ENCODE data around the gene PRTN3.
"Not testable (repeated sequence)": the region's sequence is repeated elsewhere in the genome, so short reads cannot be mapped to it uniquely, and the experiment has no call there.

PRTN3 gene

DNA sequence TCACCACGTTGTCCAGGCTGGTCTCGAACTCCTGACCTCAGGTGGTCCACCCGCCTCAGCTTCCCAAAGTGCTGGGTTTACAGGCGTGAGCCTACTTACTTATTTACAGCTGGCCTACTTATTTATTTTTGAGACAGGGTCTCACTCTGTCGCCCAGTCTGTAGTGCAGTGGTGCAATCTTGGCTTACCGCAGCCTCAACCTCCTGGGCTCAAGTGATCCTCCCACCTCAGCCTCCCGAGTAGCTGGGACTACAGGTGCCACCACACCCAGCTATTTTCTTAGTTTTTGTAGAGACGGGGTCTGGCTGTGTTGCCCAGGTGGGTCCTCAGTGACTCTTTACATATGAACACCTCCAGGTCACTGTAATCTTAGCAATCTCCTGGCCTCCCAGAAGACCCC is 8.4 kb downstream of the PRTN3 start:
- not testable (repeated sequence) for DNase-seq

DNA sequence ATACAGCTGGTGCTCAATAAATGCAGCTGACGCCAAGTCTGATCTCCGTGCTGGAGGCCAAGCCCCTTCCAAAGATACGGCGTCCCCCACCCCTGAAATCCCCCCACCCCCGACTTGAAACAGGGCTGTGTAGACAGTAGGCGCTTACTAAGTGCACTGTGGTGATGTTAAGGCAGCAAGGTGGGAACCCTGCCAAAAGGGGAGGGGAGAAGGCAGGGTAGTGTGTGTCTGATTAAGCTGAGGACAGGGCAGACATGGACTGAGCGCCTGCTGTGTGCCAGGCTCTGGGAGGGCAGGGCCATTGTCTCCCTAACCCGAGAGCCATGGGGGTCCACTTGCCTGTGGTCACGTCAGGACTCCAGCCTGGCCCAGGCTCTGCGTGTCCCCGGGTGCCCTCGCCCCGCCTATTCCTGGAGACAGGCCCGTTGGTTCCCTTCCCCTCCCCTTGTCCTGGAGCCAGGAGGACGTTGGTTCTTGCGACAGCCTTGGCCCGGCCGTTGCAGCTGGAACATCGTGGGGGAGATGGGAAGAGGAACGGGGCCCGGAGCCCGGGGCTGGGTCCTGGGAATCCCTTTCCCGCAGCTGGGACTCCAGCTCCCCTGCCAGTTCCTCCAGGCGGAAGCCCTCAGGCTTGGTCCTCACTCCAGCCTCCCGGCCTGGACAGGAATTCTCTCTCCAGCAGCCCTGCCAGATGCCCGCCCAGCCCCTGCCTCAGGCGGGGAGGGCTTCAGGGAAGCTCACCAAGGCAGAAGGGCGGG is 9.6 kb downstream of the PRTN3 start:
- no peak for DNase-seq

DNA sequence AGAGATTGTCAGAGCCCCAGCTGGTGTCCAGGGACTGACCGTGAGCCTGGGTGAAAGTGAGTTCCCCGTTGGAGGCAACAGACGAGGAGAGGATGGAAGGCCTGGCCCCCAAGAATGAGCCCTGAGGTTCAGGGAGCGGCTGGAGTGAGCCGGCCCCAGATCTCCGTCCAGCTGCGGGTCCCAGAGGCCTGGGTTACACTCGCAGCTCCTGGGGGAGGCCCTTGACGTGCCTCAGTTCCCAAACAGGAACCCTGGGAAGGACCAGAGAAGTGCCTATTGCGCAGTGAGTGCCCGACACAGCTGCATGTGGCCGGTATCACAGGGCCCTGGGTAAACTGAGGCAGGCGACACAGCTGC is 10.2 kb downstream of the PRTN3 start:
- DNase-seq, result no peak

DNA sequence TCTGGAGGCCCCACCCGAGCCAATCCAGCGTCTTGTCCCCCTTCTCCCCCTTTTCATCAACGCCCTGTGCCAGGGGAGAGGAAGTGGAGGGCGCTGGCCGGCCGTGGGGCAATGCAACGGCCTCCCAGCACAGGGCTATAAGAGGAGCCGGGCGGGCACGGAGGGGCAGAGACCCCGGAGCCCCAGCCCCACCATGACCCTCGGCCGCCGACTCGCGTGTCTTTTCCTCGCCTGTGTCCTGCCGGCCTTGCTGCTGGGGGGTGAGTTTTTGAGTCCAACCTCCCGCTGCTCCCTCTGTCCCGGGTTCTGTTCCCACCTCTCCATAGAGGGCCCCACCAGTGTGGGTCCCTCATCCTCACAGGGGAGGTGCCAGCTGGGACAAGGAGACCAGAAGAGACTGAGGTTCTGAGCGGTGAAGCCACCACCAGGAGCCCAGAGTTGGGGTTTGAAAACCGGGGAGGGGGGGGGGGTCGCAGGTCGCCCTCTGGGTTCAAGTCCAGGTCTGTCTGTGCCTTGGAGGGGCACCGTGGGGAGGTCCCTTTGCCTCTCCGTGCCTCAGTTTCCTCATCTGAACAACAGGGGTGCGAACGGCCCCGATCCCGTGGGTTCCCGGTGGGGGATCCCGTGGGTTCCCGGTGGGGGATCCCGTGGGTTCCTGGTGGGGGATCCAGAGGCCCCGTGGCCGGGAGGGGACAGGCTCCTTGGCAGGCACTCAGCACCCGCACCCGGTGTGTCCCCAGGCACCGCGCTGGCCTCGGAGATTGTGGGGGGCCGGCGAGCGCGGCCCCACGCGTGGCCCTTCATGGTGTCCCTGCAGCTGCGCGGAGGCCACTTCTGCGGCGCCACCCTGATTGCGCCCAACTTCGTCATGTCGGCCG is 11.6 kb downstream of the PRTN3 start, which contains the start of gene ELANE:
ELANE (plus strand) TSS at position 168 of the 878 bp plus-strand sequence; CDS start at position 194, 26 bp downstream.
- no peak for DNase-seq

DNA sequence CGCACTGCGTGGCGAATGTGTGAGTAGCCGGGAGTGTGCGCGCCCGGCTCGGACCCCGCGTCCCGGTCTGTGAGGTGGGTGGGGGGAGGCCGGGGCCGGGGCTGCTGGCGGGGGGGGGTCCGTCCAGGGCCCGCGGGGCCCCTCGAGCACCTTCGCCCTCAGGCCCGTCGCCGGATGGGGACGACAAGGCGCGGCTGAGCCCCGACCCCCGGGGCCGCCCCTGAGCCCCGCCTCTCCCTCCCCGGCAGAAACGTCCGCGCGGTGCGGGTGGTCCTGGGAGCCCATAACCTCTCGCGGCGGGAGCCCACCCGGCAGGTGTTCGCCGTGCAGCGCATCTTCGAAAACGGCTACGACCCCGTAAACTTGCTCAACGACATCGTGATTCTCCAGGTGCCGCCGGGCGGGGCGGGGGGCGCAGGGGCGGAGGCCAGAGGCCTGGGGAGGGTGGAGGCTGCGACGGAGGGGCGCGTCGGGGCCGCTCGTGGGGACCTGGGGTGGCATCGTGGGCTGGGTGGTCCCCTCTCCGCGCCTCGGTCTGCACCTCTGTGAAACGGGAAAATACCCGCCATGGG is 12.3 kb downstream of the PRTN3 start:
- DNase-seq, result no peak

DNA sequence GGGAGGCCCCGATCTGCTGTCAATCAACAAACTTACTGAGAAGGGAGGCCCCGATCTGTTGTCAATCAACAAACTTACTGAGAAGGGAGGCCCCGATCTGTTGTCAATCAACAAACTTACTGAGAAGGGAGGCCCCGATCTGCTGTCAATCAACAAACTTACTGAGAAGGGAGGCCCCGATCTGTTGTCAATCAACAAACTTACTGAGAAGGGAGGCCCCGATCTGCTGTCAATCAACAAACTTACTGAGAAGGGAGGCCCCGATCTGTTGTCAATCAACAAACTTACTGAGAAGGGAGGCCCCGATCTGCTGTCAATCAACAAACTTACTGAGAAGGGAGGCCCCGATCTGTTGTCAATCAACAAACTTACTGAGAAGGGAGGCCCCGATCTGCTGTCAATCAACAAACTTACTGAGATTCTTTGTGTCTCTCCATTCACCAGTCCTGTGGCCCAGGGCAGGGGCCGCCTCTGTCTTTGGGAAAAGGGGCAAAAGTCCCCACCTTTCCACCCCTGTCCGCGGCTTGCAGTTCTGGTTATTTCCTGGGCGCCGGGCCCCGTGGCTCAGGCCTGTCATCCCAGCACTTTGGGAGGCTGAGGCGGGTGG is 12.9 kb downstream of the PRTN3 start:
- not testable (repeated sequence) for DNase-seq

DNA sequence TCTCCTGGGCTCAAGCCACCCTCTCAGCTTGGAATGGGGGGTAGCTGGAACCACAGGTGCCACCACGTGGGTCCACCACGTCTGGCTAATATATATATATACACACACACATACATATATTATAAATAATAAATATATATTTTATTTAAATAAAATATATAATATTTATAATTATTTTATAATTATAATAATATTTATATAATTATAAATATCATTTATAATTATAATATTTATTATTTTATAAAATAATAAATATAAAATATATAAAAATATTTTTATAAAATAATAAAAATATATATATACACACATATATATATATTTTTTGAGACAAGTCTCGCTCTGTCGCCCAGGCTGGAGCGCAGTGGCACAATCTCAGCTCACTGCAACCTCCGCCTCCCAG is 13.8 kb downstream of the PRTN3 start:
- DNase-seq, result no peak

DNA sequence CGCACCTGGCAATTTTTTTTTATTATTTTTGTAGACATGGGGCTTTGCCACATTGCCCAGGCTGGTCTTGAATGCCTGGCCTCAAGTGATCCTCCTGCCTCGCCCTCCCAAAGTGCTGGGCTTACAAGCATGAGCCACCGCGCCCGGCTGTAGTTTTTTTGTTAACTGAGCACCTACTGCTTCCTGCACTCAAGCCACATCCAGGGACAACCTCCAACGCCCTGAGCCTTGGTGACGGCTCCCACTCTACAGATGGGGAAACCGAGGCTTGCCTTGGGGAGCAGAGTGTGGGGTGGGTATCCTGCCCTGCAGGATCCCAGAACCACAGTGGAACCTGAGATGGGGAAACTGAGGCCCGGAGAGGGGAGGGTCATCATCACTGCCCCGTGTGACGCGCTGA is 14.3 kb downstream of the PRTN3 start:
- no peak for DNase-seq

DNA sequence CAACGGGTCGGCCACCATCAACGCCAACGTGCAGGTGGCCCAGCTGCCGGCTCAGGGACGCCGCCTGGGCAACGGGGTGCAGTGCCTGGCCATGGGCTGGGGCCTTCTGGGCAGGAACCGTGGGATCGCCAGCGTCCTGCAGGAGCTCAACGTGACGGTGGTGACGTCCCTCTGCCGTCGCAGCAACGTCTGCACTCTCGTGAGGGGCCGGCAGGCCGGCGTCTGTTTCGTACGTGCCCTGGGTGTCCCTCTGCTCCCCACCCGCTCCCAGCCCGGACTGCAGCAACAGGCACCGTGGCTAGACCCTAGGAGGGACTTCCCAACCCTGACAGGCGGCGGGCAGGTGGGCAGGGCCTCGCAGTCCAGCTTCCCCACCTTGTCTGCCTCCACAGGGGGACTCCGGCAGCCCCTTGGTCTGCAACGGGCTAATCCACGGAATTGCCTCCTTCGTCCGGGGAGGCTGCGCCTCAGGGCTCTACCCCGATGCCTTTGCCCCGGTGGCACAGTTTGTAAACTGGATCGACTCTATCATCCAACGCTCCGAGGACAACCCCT is 14.8 kb downstream of the PRTN3 start:
- no peak for DNase-seq

DNA sequence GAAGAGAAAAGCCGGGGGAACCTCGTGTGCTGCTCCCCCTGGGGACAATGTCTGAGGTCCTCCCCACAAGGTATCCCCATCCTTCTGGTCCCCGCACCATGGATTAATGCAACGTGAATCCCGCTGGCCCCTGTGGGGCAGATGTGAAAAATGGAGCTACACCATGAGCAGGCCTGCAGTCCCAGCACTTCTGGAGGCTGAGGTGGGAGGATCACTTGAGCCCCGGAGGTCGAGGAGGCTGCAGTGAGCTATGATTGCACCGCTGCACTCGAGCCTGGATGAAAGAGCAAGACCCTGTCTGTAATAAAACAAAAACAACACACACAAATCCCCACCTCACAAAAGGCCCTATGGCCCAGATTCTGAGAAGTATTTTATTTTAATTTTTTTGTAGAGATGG is 17.5 kb downstream of the PRTN3 start:
- DNase-seq, result no peak

DNA sequence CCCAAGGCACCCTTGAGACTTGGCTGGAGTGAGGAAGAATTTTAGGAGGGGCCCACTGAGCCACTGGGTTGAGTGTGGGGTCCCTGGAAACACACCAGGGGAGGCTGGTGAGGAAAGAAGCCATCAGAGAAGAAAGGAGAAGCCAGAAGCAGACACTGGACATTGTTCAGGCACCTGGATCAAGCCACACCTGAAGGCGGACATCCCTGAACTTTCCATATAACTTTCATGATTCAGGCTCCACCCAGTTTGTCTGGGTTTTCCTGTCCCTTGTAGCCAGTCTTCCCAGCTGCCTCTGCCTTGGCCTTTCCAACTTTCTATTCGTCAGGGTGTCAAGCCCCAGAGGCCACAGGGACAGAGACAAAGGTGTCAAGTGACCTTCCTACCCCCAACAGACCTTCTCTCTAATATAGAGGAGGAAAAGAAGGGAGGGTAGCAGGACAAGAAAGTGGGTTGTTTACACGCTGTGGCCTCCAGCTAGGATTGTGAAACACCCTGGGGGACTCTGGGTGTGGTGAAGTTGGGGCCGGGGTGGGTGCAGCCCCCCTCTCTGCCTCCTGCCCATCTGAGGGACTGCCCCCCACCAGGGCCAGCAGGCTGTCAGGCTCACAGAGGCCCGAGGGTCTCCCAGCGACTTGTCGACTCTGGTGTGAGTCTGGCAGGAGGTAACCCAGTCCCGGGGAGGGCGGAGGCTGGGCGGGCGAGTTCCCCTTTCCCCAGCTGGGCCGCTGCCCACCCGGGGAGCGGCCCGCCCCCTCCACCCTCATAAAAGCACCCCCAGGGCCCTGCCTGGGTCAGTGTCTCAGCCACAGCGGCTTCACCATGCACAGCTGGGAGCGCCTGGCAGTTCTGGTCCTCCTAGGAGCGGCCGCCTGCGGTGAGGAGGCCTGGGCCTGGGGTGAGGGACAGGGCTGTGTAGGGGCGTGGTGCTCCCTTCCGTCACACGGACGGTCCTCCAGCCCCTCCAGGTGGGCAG is 18.4 kb downstream of the PRTN3 start, which contains the start of gene CFD:
CFD (plus strand) TSS at position 797 of the 976 bp plus-strand sequence; CDS start at position 823, 26 bp downstream.
- no peak for DNase-seq

DNA sequence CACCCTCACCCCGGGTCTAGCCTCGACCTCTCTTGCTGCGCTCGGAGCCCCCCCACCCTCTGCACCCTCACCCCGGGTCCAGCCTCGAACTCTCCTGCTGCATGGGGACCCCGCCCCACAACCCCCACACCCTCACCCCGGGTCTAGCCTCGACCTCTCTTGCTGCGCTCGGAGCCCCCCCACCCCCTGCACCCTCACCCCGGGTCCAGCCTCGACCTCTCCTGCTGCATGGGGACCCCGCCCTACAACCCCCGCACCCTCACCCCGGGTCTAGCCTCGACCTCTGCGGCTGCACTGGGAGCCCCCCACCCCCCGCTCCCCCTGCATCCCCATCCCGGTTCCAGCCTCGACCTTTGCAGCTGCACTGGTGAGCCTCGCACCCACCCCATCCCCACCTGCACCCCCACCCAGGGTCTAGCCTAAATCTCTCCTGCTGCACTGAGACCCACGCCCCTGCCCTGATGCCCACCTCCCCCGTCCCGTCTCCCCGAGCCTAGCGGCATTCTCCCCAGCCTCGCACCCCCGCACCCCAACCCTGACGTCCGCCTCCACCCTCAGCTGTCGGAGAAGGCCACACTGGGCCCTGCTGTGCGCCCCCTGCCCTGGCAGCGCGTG is 20.4 kb downstream of the PRTN3 start:
- no peak for DNase-seq

DNA sequence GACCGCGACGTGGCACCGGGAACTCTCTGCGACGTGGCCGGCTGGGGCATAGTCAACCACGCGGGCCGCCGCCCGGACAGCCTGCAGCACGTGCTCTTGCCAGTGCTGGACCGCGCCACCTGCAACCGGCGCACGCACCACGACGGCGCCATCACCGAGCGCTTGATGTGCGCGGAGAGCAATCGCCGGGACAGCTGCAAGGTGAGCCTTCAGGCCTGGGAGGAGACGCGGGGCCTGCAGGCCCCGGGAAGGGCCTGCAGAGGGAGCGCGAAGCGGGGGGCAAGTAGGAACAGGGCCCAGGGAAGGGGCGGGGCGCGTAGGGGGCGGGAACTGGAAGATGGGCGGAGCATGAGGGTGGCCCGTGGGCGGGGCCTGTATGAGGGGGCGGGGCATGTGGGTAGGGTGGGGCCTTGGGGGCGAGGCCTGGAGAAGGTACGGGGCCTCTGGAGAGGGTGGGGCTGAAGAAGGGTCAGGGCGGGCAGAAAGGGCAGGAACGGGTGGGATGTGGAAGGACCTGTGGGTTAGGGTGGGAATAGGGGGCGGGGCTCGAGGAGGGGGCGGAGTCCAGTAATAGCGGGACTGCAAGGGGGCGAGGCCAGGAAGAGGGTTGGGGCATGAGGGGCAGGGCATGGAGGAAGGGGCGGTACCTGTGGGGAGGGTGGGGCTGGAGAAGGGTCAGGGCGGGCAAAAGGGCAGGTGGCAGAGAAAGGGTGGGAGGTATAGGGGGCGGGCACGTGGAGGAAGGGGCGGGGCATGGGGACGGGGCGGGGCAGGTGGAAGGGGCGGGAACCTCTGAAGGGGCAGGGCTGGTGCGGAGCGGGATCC is 21.2 kb downstream of the PRTN3 start:
- DNase-seq, result peak; percentile 69

DNA sequence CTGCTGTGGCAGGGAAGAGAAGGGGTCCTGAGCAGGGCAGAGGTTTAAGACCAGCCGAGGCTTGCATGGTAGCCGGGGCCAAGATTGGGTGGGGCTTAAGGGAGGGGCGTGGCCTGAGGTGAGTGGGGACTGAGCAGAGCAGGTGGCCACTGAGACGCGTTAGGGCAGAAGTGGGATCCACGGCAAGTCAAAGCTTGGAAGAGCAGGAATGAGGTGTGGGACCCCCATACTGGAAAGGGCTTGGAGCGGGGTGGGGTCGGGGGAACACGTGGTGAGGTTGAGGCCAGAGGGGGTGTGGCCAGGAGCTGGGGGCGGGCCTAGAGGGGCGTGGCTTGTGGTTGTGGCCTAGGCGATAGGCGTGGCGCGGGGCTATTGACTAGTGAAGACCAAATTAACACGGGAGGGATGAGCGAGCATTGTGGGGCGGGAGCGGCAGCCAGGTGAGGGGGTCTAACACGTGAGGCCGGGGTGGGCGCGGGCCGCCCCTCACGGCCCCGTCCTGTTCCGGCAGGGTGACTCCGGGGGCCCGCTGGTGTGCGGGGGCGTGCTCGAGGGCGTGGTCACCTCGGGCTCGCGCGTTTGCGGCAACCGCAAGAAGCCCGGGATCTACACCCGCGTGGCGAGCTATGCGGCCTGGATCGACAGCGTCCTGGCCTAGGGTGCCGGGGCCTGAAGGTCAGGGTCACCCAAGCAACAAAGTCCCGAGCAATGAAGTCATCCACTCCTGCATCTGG is 21.9 kb downstream of the PRTN3 start:
- DNase-seq, result peak; percentile 81

DNA sequence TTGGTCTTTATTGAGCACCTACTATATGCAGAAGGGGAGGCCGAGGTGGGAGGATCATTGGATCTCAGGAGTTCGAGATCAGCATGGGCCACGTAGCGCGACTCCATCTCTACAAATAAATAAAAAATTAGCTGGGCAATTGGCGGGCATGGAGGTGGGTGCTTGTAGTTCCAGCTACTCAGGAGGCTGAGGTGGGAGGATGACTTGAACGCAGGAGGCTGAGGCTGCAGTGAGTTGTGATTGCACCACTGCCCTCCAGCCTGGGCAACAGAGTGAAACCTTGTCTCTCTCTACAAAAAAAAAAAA is 22.5 kb downstream of the PRTN3 start:
- no peak for DNase-seq

DNA sequence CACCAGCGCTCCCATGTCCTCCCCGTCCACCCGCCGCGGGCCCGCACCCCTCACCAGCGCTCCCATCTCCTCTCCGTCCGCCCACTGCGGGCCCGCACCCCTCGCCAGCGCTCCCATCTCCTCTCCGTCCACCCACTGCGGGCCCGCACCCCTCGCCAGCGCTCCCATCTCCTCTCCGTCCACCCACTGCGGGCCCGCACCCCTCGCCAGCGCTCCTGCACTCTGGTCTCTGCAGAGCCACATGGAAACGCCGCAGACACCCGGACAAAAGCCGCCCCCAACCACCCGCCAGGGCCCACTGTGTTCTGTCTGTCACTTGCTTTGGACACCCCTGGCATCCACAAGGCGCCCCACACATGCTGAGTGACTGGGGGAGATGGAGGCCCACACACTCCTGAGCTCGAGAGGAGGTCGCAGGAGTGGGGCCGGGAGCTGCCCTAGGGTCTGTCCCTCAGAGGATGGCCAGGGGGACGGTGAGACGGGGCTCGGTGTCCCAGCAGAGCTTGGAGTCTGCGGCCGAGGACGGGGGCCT is 26.0 kb downstream of the PRTN3 start:
- DNase-seq, result no peak

DNA sequence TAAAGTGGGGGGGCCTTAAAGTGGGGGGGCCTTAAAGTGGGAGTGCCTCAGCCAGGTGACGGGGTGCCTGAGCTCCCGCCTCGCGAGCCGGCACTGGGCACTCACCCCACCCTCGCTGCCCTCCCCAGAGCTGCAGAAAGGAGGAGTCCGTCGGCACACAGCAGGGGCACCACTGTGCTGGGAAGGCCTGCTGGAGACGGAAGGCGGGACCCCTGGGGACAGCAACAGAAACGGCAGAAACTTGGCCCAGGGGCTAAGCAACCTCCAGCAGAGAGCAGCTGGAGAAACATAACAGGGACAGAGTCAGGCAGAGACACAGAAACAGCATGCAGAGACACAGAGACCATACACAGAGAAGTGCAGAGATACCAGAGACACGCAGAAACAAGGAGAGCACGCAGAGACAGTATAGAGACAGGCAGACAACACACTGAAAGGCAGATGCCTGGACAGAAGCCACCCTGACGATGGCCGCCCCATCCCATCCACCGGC is 26.5 kb downstream of the PRTN3 start:
- DNase-seq, result no peak

DNA sequence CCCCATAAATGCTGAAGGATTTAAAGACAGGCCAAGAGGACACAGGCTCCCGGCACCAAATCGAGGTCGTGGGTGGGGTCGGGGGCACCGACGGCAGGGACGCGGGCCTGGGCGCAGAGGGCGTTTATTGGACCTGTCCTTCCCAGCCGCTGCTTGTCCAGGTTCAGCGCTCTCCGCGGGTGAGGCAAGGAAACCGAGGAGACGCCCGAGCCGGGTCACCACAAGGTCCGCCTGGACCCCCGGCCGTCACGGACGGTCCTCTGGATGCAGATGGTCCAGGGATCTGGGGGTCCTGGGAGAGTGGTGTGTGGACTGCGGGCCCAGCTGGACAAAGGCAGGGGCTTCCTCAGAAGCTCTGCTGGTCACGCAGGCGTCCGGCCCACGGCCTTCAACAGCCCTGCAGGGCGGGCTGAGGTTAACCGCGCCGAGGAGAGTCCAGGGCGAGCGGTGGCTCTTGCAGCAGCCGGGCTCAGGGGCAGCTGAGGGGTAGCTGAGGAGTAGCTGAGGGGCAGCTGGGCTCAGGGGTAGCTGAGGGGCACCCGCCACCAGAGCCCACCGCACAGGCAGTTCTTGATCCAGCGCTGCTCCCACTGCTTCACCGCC is 27.2 kb downstream of the PRTN3 start:
- DNase-seq, result no peak
